Keratinocyte (primary cell): ENCODE measurements around the gene ZNF497. TPM values are rescaled to one million over a fixed set of nuclear protein-coding genes. Genes with fewer than 3 reads are reported as not detected.
A peak's percentile ranks its signal among the peaks of the same experiment; 100 is the strongest.
"Not testable (repeated sequence)": the region's sequence is repeated elsewhere in the genome, so short reads cannot be mapped to it uniquely, and the experiment has no call there.

Source experiments
- DNase-seq: peaks from one replicate; pipeline ENCODE4 v3.0.0-alpha.2; 2011; ENCODE audit warnings: low read depth, missing footprints, low spot score
- FAIRE-seq: peaks from 2 replicates; lab custom pipeline; 2011; peaks lifted over from hg19 to GRCh38; lab: Jason Lieb, UNC
- H2AFZ ChIP-seq: 2 replicates; pipeline ENCODE4 v1.6.0; 2012; ENCODE audit warnings: low read length, control low read depth, inconsistent platforms; ENCODE audit not compliant: control insufficient read depth
- H3K27ac ChIP-seq: 2 replicates; pipeline ENCODE4 v1.5.1; 2011; ENCODE audit warnings: low read length; ENCODE audit not compliant: control insufficient read depth, insufficient read depth
- H3K27me3 ChIP-seq: 3 replicates; pipeline ENCODE4 v1.6.0; 2011; ENCODE audit warnings: low read length; ENCODE audit not compliant: control insufficient read depth, insufficient read depth; ENCODE audit errors: extremely low read depth
- H3K36me3 ChIP-seq, 2 experiments: 2 replicates in 1 of 2; 3 replicates in 1 of 2; pipeline ENCODE4 v1.5.1; 2011; ENCODE audit warnings: low read length in 2 of 2, mild to moderate bottlenecking in 1 of 2; ENCODE audit not compliant: control insufficient read depth in 2 of 2, insufficient read depth in 2 of 2; ENCODE audit errors: extremely low read depth in 1 of 2
- H3K4me1 ChIP-seq: 3 replicates; pipeline ENCODE4 v1.5.1; 2011; ENCODE audit warnings: low read length; ENCODE audit not compliant: control insufficient read depth, insufficient read depth; ENCODE audit errors: extremely low read depth
- H3K4me2 ChIP-seq: 3 replicates; pipeline ENCODE4 v1.6.0; 2011; ENCODE audit warnings: low read depth, low read length; ENCODE audit not compliant: control insufficient read depth, insufficient read depth; ENCODE audit errors: extremely low read depth
- H3K4me3 ChIP-seq, 3 experiments: fragments of 200-600 bp in 1 of 3; sonication (generic) in 1 of 3; 2 replicates in 2 of 3; 3 replicates in 1 of 3; pipeline ENCODE4 v1.5.1; 2011 to 2016; ENCODE audit warnings: low read length in 3 of 3, mild to moderate bottlenecking in 3 of 3, control low read depth in 2 of 3, inconsistent platforms in 1 of 3, low read depth in 1 of 3, mixed read lengths in 1 of 3, mixed run types in 1 of 3, moderate library complexity in 1 of 3; ENCODE audit not compliant: control insufficient read depth in 2 of 3, insufficient read depth in 2 of 3; ENCODE audit errors: extremely low read depth in 1 of 3
- H3K79me2 ChIP-seq: 2 replicates; pipeline ENCODE4 v1.6.0; 2012; ENCODE audit warnings: low read length; ENCODE audit not compliant: control insufficient read depth, insufficient read depth
- H3K9ac ChIP-seq: 3 replicates; pipeline ENCODE4 v1.6.0; 2011; ENCODE audit warnings: low read length; ENCODE audit not compliant: control insufficient read depth, insufficient read depth; ENCODE audit errors: extremely low read depth
- H3K9me1 ChIP-seq: 3 replicates; pipeline ENCODE4 v1.6.0; 2011; ENCODE audit warnings: low read length; ENCODE audit not compliant: control insufficient read depth, insufficient read depth; ENCODE audit errors: extremely low read depth
- H3K9me3 ChIP-seq: 2 replicates; pipeline ENCODE4 v1.5.1; 2012; ENCODE audit warnings: low read depth, low read length; ENCODE audit not compliant: control insufficient read depth
- H4K20me1 ChIP-seq: 3 replicates; pipeline ENCODE4 v1.6.0; 2011; ENCODE audit warnings: low read length; ENCODE audit not compliant: control insufficient read depth, insufficient read depth; ENCODE audit errors: extremely low read depth
- CTCF ChIP-seq, 3 experiments: IDR thresholded peaks in 1 of 3; conservative IDR thresholded peaks in 1 of 3; optimal IDR thresholded peaks in 1 of 3; 2 replicates in 2 of 3; 3 replicates in 1 of 3; pipeline versions ENCODE3 to v1.5.1; 2011; ENCODE audit warnings: low read length in 3 of 3, mild to moderate bottlenecking in 3 of 3, moderate library complexity in 2 of 3, control low read depth in 1 of 3, inconsistent platforms in 1 of 3; ENCODE audit not compliant: insufficient read depth in 2 of 3; ENCODE audit errors: extremely low read depth in 1 of 3
- EZH2 ChIP-seq: IDR thresholded peaks from one replicate; pipeline ENCODE4 v1.6.1; 2012; ENCODE audit warnings: inconsistent platforms, mild to moderate bottlenecking, low read length, moderate library complexity
- dilution Hi-C: fragments of 300-500 bp; cut with MboI; formaldehyde crosslinking; loops from one replicate; pipeline ENCODE4 v1.7.0; 2020; ENCODE audit warnings: low sequenced_read_pairs; ENCODE audit not compliant: extremely low pct_ligation_motif_present
- polyA plus RNA-seq, 5 experiments: library from polyadenylated mRNA; depleted of rRNA in 3 of 5; stranded (reverse) in 3 of 5; stranded (forward) in 1 of 5; unstranded in 1 of 5; fragments of >200 nt; gene quantifications; 1 replicate in 1 of 5; 2 replicates in 3 of 5; 3 replicates in 1 of 5; pipeline versions ENCODE4 v1.2.1 to v1.2.3, GENCODE V29; 2011 to 2012; ENCODE audit warnings: missing spikeins in 2 of 5, low read depth in 1 of 5, low replicate concordance in 1 of 5

Gene ZNF497
- polyA plus RNA-seq, 1 donor (not counting 4 experiments of a cell fraction or from before 2014, with no cell fraction given): 0.29 TPM

GRCh38 chr19:58350001-58350861 lies 12.3 kb downstream of the ZNF497 start:
- Histone ChIP-seq H3K9ac (no peak overlapping the region), H4K20me1 (no peaks in the 10 kb centered on the region), H3K4me3 (no peak overlapping the region), H3K4me2 (no peak overlapping the region), H3K4me1 (no peaks in the 10 kb centered on the region), H3K27me3 (peaks cover 37% of the 10 kb centered on the region), H3K27ac (no peak overlapping the region), H3K9me3 (no peaks in the 10 kb centered on the region), H3K79me2 (no peaks in the 10 kb centered on the region), H2AFZ (no peak overlapping the region), H3K9me1 (no peaks in the 10 kb centered on the region), H3K36me3 (no peaks in the 10 kb centered on the region)
- DNase-seq (no peak), FAIRE-seq (no peak)
- dilution Hi-C loops: no loop called here
- TF ChIP-seq CTCF (optimal IDR thresholded peaks at IDR 0.05 in 1 of 3, IDR thresholded peaks at IDR 0.05 in 1 of 3, conservative IDR thresholded peaks at IDR 0.05 in 1 of 3; ENCODE audit: extremely low read depth in 1 of 3, insufficient read depth in 2 of 3, low read length in 3 of 3) (no peak), EZH2 (peak; percentile 43)

- H2AFZ ChIP-seq: no peak overlapping the region
- no peak for TF ChIP-seq EZH2
- no peak for TF ChIP-seq CTCF (optimal IDR thresholded peaks at IDR 0.05 in 1 of 3, IDR thresholded peaks at IDR 0.05 in 1 of 3, conservative IDR thresholded peaks at IDR 0.05 in 1 of 3; ENCODE audit: extremely low read depth in 1 of 3, insufficient read depth in 2 of 3, low read length in 3 of 3)
- H3K79me2 ChIP-seq: no peaks in the 10 kb centered on the region
- DNase-seq (no peak), FAIRE-seq (no peak)
- no peaks in the 10 kb centered on the region for H4K20me1 ChIP-seq
- H3K4me3 ChIP-seq: no peak overlapping the region
- H3K9ac ChIP-seq: no peak overlapping the region
- H3K27ac ChIP-seq: no peak overlapping the region
- H3K4me2 ChIP-seq: no peak overlapping the region
- no peaks in the 10 kb centered on the region for H3K9me3 ChIP-seq
- H3K27me3 ChIP-seq: peaks cover 37% of the 10 kb centered on the region
- H3K9me1 ChIP-seq: no peaks in the 10 kb centered on the region
- dilution Hi-C loops: no loop called here
- no peaks in the 10 kb centered on the region for H3K4me1 ChIP-seq
- H3K36me3 ChIP-seq: no peaks in the 10 kb centered on the region
These were observed 13.0 kb downstream of the ZNF497 start for GRCh38 chr19:58349590-58349989.

GRCh38 chr19:58348080-58348479 lies 14.5 kb downstream of the ZNF497 start:
- DNase-seq, H4K20me1 ChIP-seq, H3K4me1 ChIP-seq, H3K9me1 ChIP-seq, dilution Hi-C loops, H3K27ac ChIP-seq, FAIRE-seq, H3K9me3 ChIP-seq, H3K79me2 ChIP-seq, H3K36me3 ChIP-seq: not testable (repeated sequence)
- peaks cover 37% of the 10 kb centered on the region for H3K27me3 ChIP-seq
- H2AFZ ChIP-seq: peak overlapping the region; percentile 56
- H3K9ac ChIP-seq: peak overlapping the region; percentile 44
- peak overlapping the region; percentile 51 to 78 (median 76) for H3K4me3 ChIP-seq
- peak overlapping the region; percentile 88 for H3K4me2 ChIP-seq
